LNCAP (cell line): ENCODE data around the gene PRICKLE4.

Experiments used
- CTCF ChIP-seq: fragments of 450-650 bp; IDR thresholded peaks from 2 replicates; pipeline ENCODE4 v1.5.1; 2017; ENCODE audit warnings: mild to moderate bottlenecking

PRICKLE4 gene

GRCh38 chr6:41799559-41799911, 19.0 kb downstream of the PRICKLE4 start:
- no peak for TF ChIP-seq CTCF

GRCh38 chr6:41801380-41801779, 20.8 kb downstream of the PRICKLE4 start:
- TF ChIP-seq CTCF: peak; percentile 61

GRCh38 chr6:41805830-41806774, 25.5 kb downstream of the PRICKLE4 start:
- no peak for TF ChIP-seq CTCF

GRCh38 chr6:41811095-41811494, 30.5 kb downstream of the PRICKLE4 start:
- TF ChIP-seq CTCF: no peak

- no peak for TF ChIP-seq CTCF
Measured at GRCh38 chr6:41813469-41813868, 32.9 kb downstream of the PRICKLE4 start.

- TF ChIP-seq CTCF: no peak
Measured at GRCh38 chr6:41813956-41814355, 33.4 kb downstream of the PRICKLE4 start.

GRCh38 chr6:41814629-41815028, 34.0 kb downstream of the PRICKLE4 start:
- no peak for TF ChIP-seq CTCF
